ENCODE data around the gene UNC13B. TPM values are rescaled to one million over a fixed set of nuclear protein-coding genes. Genes with fewer than 3 reads are reported as not detected.
A peak's percentile ranks its signal among the peaks of the same experiment; 100 is the strongest.

The UNC13B gene
- total and polyA plus RNA-seq, 2 of the 13 experiments (the other 11 are each of a cell fraction or from before 2014, with no cell fraction given), result 14.0 to 18.3 TPM

DNA sequence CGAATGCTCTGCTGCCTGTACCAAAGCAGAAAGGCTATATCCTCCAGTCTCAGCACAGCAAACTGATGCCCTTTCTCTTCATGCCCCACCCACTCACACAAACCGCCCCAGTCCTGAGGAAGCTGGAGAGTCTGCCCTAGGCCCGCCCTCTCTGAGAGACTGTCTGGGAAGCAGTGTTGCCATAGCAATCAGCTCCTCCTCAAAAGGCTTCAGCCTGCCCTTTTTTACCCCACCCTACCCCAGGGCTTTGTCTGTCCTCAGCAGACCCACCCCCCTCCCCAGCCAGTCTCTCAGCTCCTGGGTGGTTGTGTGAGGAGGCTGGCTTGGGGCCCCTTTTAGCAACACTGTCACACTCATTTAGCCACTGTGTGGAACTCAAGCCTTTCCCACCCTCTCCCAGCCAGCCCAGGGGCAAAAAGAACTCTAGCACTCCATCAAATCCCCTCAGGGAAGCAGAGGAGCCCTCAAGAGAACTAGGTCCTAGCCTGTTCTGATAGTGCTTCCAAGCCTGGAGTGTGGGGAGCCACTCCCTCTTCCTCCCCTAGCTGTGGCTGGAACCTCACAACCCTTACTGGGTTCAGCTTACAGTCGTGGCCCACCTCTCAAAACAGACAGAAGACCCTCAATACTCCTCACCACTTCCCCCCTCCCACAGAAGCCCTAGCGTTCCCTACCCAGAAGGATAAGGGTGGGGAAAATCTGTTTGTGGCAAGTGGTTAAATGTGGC lies 47.5 kb upstream of the UNC13B start:
- H3K27ac ChIP-seq (ENCODE audit: extremely low read length, insufficient read depth, low read length), result no peak overlapping the region
- peak overlapping the region; percentile 78 to 96 (median 79) for H3K4me3 ChIP-seq (replicated peaks in 1 of 3; ENCODE audit: insufficient read depth in 1 of 3, low read depth in 2 of 3, low read length in 3 of 3)
- H3K4me1 ChIP-seq (ENCODE audit: insufficient read depth, low read length), result peaks cover 48% of the 10 kb centered on the region
- no peaks in the 10 kb centered on the region; a peak in 1 of 5 replicates for H3K27me3 ChIP-seq (ENCODE audit: control insufficient read depth in 1 of 2, insufficient read depth in 2 of 2, low read length in 2 of 2)
- intact Hi-C loops (cut with micrococcal nuclease; ENCODE audit: unreplicated experiment), result loop anchor here (1.0 kb wide), 1 partner anchor 48 kb away; the partner anchor contains the start of gene UNC13B
- ChIA-PET CTCF (ENCODE audit: low intra/inter-chr PET ratio, low total read pairs) (no interaction called here), POLR2A (interaction anchor here (0.9 to 2.9 kb wide), 6 partner anchors 11 to 309 kb away, joined by 4 to 34 read pairs (median 6); partner anchors contain the start of genes PIGO, STOML2, UNC13B and VCP)
- peak overlapping the region; percentile 100 for H3K4me2 ChIP-seq (ENCODE audit: low read depth, low read length)
- no peaks in the 10 kb centered on the region for H3K79me2 ChIP-seq (ENCODE audit: insufficient read depth, low read length)
- H2AFZ ChIP-seq (ENCODE audit: low read length), result peak overlapping the region; percentile 44
- ATAC-seq (peak; percentile 3; the same call in 1 of the 3 replicates), FAIRE-seq (no peak), DNase-seq (ENCODE audit: low spot score) (peak; percentile 31)
- no TSS peak for BruUV-seq (replicated peaks)
- in situ Hi-C loops (cut with HindIII; ENCODE audit: extremely low pct_ligation_motif_present, low pct_unique_long_range_greater_than_20kb), result loop anchor here (10.0 kb wide), 1 partner anchor 541 kb away; the partner anchor contains the start of genes CCDC107, RMRP and SIT1
- H4K20me1 ChIP-seq (ENCODE audit: insufficient read depth, low read length), result no peaks in the 10 kb centered on the region
- TF ChIP-seq ZSCAN20 (CRISPR knock-in tag; IDR thresholded peaks at IDR 0.05; ENCODE audit: borderline replicate concordance) (no peak), RFX3 (CRISPR knock-in tag; IDR thresholded peaks at IDR 0.05) (peak; percentile 56; the same call in 1 of the 2 replicates), EZH2 (conservative IDR thresholded peaks at IDR 0.05; ENCODE audit: low read depth, low read length) (no peak), SALL2 (CRISPR knock-in tag; IDR thresholded peaks at IDR 0.05) (no peak), ZNF451 (CRISPR knock-in tag; IDR thresholded peaks at IDR 0.05) (0 out of 2 replicates have a peak, but pooled peaks have one; percentile 36), FOXA1 (IDR thresholded peaks at IDR 0.05) (no peak), FOXA1 (CRISPR knock-in tag; IDR thresholded peaks at IDR 0.05) (no peak), ELF4 (CRISPR knock-in tag; IDR thresholded peaks at IDR 0.05; ENCODE audit: borderline replicate concordance) (no peak)
- no peaks in the 10 kb centered on the region for H3K9me3 ChIP-seq (ENCODE audit: low read length)
- no peaks in the 10 kb centered on the region for H3K36me3 ChIP-seq (replicated peaks in 1 of 2; ENCODE audit: control insufficient read depth in 1 of 2, insufficient read depth in 2 of 2, low read length in 2 of 2)
- WGBS (ENCODE audit: low lambda C conversion rate), result 0% methylated on average over 4 of the region's 5 CpGs
- peak overlapping the region; percentile 62; the same call in 1 of the 2 replicates for H3K9ac ChIP-seq (ENCODE audit: insufficient read depth, low read depth, low read length)
